Endothelial cell of umbilical vein (primary cell): ENCODE results near the gene FGL2. TPM values are rescaled to one million over a fixed set of nuclear protein-coding genes. Genes with fewer than 3 reads are reported as not detected.
"Not testable (repeated sequence)": the region's sequence is repeated elsewhere in the genome, so short reads cannot be mapped to it uniquely, and the experiment has no call there.

Source experiments
- BruUV-seq: library from RNA; stranded (reverse); fragments of 400-500 nt; replicated peaks from 2 replicates; lab custom pipeline; 2021; lab: Mats Ljungman, UMichigan
- CTCF ChIA-PET: fragments of 300-600, 350-600 bp; sonication (Branson Sonifier 250); formaldehyde crosslinking; loops from one replicate; lab custom pipeline; 2021; ENCODE audit warnings: antibody characterized with exemption, inconsistent platforms; lab: Charles Lee
- POLR2A ChIA-PET: fragments of 300-600, 350-600 bp; sonication (Branson Sonifier 250); formaldehyde crosslinking; loops from one replicate; lab custom pipeline; 2021; ENCODE audit warnings: antibody characterized with exemption, inconsistent platforms; lab: Charles Lee
- DNase-seq: peaks from one replicate; pipeline ENCODE4 v3.0.0-alpha.2; 2011; ENCODE audit warnings: low read depth, low spot score
- FAIRE-seq: peaks from 2 replicates; lab custom pipeline; 2011; peaks lifted over from hg19 to GRCh38; lab: Jason Lieb, UNC
- H2AFZ ChIP-seq: 2 replicates; pipeline ENCODE4 v1.6.0; 2012; ENCODE audit warnings: low read depth, low read length, control low read depth, inconsistent platforms
- H3K27ac ChIP-seq: 2 replicates; pipeline ENCODE4 v1.5.1; 2011; ENCODE audit warnings: low read depth, mild to moderate bottlenecking, control low read depth, low read length, moderate library complexity; ENCODE audit not compliant: insufficient read depth
- H3K27me3 ChIP-seq, 2 experiments: 2 replicates each; pipeline versions ENCODE4 v1.6.0 to v1.6.1; 2011; ENCODE audit warnings: low read length in 2 of 2, mixed read lengths in 1 of 2; ENCODE audit not compliant: control insufficient read depth in 2 of 2, insufficient read depth in 2 of 2
- H3K36me3 ChIP-seq, 2 experiments: 2 replicates in 1 of 2; 3 replicates in 1 of 2; pipeline ENCODE4 v1.5.1; 2011; ENCODE audit warnings: low read length in 2 of 2, mild to moderate bottlenecking in 1 of 2, moderate library complexity in 1 of 2; ENCODE audit not compliant: control insufficient read depth in 2 of 2, insufficient read depth in 2 of 2; ENCODE audit errors: extremely low read depth in 1 of 2
- H3K4me1 ChIP-seq: 3 replicates; pipeline ENCODE4 v1.5.1; 2011; ENCODE audit warnings: mild to moderate bottlenecking, low read length; ENCODE audit not compliant: control insufficient read depth, insufficient read depth; ENCODE audit errors: extremely low read depth
- H3K4me2 ChIP-seq: 2 replicates; pipeline ENCODE4 v1.6.1; 2011; ENCODE audit warnings: low read length, control low read depth, mixed read lengths; ENCODE audit not compliant: insufficient read depth
- H3K4me3 ChIP-seq, 3 experiments: fragments of 200-600 bp in 1 of 3; sonication (generic), shearing (Covaris generic) in 1 of 3; replicated peaks in 1 of 3; 2 replicates each; pipeline ENCODE4 v1.5.1; 2011 to 2016; ENCODE audit warnings: control low read depth in 3 of 3, low read length in 3 of 3, mild to moderate bottlenecking in 2 of 3, inconsistent platforms in 1 of 3, low read depth in 1 of 3, moderate library complexity in 1 of 3; ENCODE audit not compliant: insufficient read depth in 1 of 3
- H3K79me2 ChIP-seq: 2 replicates; pipeline ENCODE4 v1.6.0; 2012; ENCODE audit warnings: low read length, inconsistent platforms; ENCODE audit not compliant: control insufficient read depth, insufficient read depth
- H3K9ac ChIP-seq: replicated peaks from 2 replicates; pipeline ENCODE3; 2011; ENCODE audit warnings: low read length, control low read depth; ENCODE audit not compliant: insufficient read depth; ENCODE audit errors: extremely low read depth
- H3K9me1 ChIP-seq: replicated peaks from 3 replicates; pipeline ENCODE4 v1.6.0; 2011; ENCODE audit warnings: mild to moderate bottlenecking, low read length; ENCODE audit not compliant: control insufficient read depth, insufficient read depth; ENCODE audit errors: extremely low read depth
- H3K9me3 ChIP-seq: replicated peaks from 2 replicates; pipeline ENCODE4 v1.5.1; 2012; ENCODE audit warnings: low read length, inconsistent platforms; ENCODE audit not compliant: control insufficient read depth, insufficient read depth
- H4K20me1 ChIP-seq: replicated peaks from 2 replicates; pipeline ENCODE3; 2011; ENCODE audit warnings: mild to moderate bottlenecking, low read length; ENCODE audit not compliant: control insufficient read depth, insufficient read depth; ENCODE audit errors: extremely low read depth
- EZH2 ChIP-seq: IDR thresholded peaks from 2 replicates; pipeline ENCODE4 v1.6.1; 2012; ENCODE audit warnings: borderline replicate concordance, low read depth, mild to moderate bottlenecking, moderate library complexity, low read length, inconsistent platforms; ENCODE audit not compliant: severe bottlenecking
- FOS ChIP-seq: IDR thresholded peaks from 2 replicates; pipeline ENCODE4 v1.6.1; 2011; ENCODE audit warnings: mild to moderate bottlenecking, low read length, moderate library complexity, borderline replicate concordance; ENCODE audit not compliant: insufficient read depth
- GATA2 ChIP-seq: IDR thresholded peaks from 2 replicates; pipeline ENCODE4 v1.7.0; 2011; ENCODE audit warnings: low read depth, mild to moderate bottlenecking, moderate library complexity, mixed read lengths, low read length; ENCODE audit not compliant: insufficient read length, insufficient read depth
- JUN ChIP-seq: IDR thresholded peaks from 2 replicates; pipeline ENCODE4 v1.6.1; 2011; ENCODE audit warnings: borderline replicate concordance, low read depth; ENCODE audit not compliant: insufficient read length, insufficient read depth
- MYC ChIP-seq: IDR thresholded peaks from one replicate; pipeline ENCODE4 v1.6.1; 2011; ENCODE audit warnings: mild to moderate bottlenecking, low read depth, low read length
- POLR2A ChIP-seq: IDR thresholded peaks from 2 replicates; pipeline ENCODE4 v1.6.1; 2012; ENCODE audit warnings: low read depth, mild to moderate bottlenecking, control low read depth, low read length
- POLR2AphosphoS5 ChIP-seq: IDR thresholded peaks from 2 replicates; pipeline ENCODE4 v1.6.1; 2012; ENCODE audit warnings: low read depth, mild to moderate bottlenecking, control low read depth, low read length, moderate library complexity; ENCODE audit not compliant: insufficient read depth
- dilution Hi-C: fragments of 300-500 bp; cut with MboI; formaldehyde crosslinking; loops from one replicate; pipeline ENCODE4 v1.15.0; 2019; ENCODE audit warnings: low sequenced_read_pairs; ENCODE audit not compliant: extremely low pct_ligation_motif_present
- intact Hi-C: fragments of 100-400 bp; cut with micrococcal nuclease; formaldehyde crosslinking; loops from one replicate; pipeline ENCODE4 v1.10.0; 2022
- polyA plus RNA-seq, 4 experiments: library from polyadenylated mRNA; depleted of rRNA in 3 of 4; stranded (reverse) in 3 of 4; unstranded in 1 of 4; fragments of >200 nt; gene quantifications; 2 replicates each; pipeline versions ENCODE4 v1.2.1 to v1.2.3, GENCODE V29; 2011 to 2012; ENCODE audit warnings: missing spikeins in 1 of 4
- total RNA-seq: library from RNA; stranded (reverse); gene quantifications from 2 replicates; pipeline ENCODE4 v1.2.3, GENCODE V29; 2021
- TF ChIP-seq, protein P1 (sequence below), 2 donors: IDR thresholded peaks; 1 replicate in 1 of 2; 2 replicates in 1 of 2; pipeline ENCODE4 v1.5.1; 2011; ENCODE audit warnings: low read length in 2 of 2, mild to moderate bottlenecking in 2 of 2, moderate library complexity in 2 of 2, control low read depth in 1 of 2, inconsistent platforms in 1 of 2, low read depth in 1 of 2; ENCODE audit not compliant: insufficient read depth in 1 of 2; ENCODE audit errors: extremely low read depth in 1 of 2
- TF ChIP-seq, protein P2 (sequence below): IDR thresholded peaks from 2 replicates; pipeline ENCODE4 v1.6.1; 2011; ENCODE audit not compliant: insufficient read depth, insufficient read length

The FGL2 gene
- total and polyA plus RNA-seq, 2 donors (not counting 3 experiments of a cell fraction or from before 2014, with no cell fraction given) = not detected

DNA sequence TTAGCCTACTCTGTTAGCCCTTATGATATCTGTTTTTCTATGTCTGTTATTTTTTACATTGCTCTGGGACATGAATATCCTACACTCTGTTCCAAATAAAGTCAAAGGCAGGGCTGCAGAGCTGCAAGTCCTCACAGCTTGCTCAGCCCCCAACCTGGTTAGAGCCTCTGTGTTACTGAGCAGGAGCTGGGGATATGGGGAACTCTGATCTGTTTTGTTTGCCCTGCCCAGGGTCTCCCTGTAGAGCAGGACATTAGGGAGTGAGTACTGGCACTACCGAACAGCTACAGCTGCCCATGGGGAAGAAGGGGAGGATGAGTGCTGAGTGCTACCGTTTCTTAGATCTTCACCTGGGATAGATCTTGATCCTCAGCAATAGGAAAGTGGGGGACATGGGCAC, 32.8 kb upstream of the FGL2 start:
- dilution Hi-C loops (no loop called here), intact Hi-C loops (no loop called here)
- BruUV-seq = no TSS peak
- H4K20me1 ChIP-seq = no peaks in the 10 kb centered on the region
- FAIRE-seq (no peak), DNase-seq (no peak)
- no peaks in the 10 kb centered on the region for H3K27me3 ChIP-seq
- H3K36me3 ChIP-seq = no peaks in the 10 kb centered on the region
- no peak overlapping the region for H2AFZ ChIP-seq
- TF ChIP-seq, protein P1, sequence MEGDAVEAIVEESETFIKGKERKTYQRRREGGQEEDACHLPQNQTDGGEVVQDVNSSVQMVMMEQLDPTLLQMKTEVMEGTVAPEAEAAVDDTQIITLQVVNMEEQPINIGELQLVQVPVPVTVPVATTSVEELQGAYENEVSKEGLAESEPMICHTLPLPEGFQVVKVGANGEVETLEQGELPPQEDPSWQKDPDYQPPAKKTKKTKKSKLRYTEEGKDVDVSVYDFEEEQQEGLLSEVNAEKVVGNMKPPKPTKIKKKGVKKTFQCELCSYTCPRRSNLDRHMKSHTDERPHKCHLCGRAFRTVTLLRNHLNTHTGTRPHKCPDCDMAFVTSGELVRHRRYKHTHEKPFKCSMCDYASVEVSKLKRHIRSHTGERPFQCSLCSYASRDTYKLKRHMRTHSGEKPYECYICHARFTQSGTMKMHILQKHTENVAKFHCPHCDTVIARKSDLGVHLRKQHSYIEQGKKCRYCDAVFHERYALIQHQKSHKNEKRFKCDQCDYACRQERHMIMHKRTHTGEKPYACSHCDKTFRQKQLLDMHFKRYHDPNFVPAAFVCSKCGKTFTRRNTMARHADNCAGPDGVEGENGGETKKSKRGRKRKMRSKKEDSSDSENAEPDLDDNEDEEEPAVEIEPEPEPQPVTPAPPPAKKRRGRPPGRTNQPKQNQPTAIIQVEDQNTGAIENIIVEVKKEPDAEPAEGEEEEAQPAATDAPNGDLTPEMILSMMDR (IDR thresholded peaks at IDR 0.05; ENCODE audit: extremely low read depth in 1 of 2, insufficient read depth in 1 of 2, low read depth in 1 of 2, low read length in 2 of 2) = no peak
- TF ChIP-seq FOS (no peak), JUN (no peak), POLR2A (no peak), EZH2 (no peak), POLR2AphosphoS5 (no peak), GATA2 (no peak), MYC (no peak)
- TF ChIP-seq, protein P2, sequence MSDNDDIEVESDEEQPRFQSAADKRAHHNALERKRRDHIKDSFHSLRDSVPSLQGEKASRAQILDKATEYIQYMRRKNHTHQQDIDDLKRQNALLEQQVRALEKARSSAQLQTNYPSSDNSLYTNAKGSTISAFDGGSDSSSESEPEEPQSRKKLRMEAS = no peak
- ChIA-PET CTCF (interaction anchor here (0.8 kb wide), 1 partner anchor 14 kb away, joined by 4 read pairs; no protein-coding TSS in a partner anchor), POLR2A (no interaction called here)
- no peak overlapping the region for H3K27ac ChIP-seq
- no peak overlapping the region for H3K4me2 ChIP-seq
- no peak overlapping the region for H3K4me3 ChIP-seq
- H3K9ac ChIP-seq = no peak overlapping the region
- no peaks in the 10 kb centered on the region for H3K9me1 ChIP-seq
- no peaks in the 10 kb centered on the region for H3K79me2 ChIP-seq
- H3K4me1 ChIP-seq = no peaks in the 10 kb centered on the region
- no peaks in the 10 kb centered on the region for H3K9me3 ChIP-seq

DNA sequence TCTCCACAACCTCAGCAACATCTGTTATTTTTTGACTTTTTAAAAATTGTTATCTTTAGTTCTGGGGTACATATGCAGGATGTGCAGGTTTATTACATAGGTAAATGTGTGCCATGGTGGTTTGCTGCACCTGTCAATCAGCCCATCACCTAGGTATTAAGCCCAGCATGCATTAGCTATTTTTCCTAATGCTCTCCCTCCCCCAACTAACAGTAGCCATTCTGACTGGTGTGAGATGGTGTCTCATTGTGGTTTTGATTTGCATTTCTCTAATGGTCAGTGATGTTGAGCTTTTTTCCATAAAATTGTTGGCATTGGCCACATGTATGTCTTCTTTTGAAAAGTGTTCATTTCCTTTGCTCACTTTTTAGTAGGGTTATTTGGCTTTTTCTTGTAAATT, 29.2 kb upstream of the FGL2 start:
- H3K4me3 ChIP-seq, H3K9me3 ChIP-seq, H3K79me2 ChIP-seq, dilution Hi-C loops, H3K27ac ChIP-seq, H3K4me2 ChIP-seq, H3K27me3 ChIP-seq, POLR2A ChIA-PET, H3K4me1 ChIP-seq, intact Hi-C loops, H3K9ac ChIP-seq, DNase-seq, CTCF ChIA-PET, H4K20me1 ChIP-seq, FAIRE-seq, H3K9me1 ChIP-seq, H3K36me3 ChIP-seq, H2AFZ ChIP-seq, BruUV-seq: not testable (repeated sequence)
